Measurements from ENCODE around the gene BCR. TPM values are rescaled to one million over a fixed set of nuclear protein-coding genes. Genes with fewer than 3 reads are reported as not detected.
A peak's percentile ranks its signal among the peaks of the same experiment; 100 is the strongest.
"Not testable (repeated sequence)": the region's sequence is repeated elsewhere in the genome, so short reads cannot be mapped to it uniquely, and the experiment has no call there.

The BCR gene
- total RNA-seq, 2 experiments from 2014 or later, result 60.0 to 64.8 TPM

GRCh38 chr22:23313791-23314567 is 133.7 kb downstream of the BCR start:
- Mint-ChIP-seq H3K4me1 (ENCODE audit: low read depth) (no peaks in the 10 kb centered on the region), H3K4me3 (no peak overlapping the region)

DNA sequence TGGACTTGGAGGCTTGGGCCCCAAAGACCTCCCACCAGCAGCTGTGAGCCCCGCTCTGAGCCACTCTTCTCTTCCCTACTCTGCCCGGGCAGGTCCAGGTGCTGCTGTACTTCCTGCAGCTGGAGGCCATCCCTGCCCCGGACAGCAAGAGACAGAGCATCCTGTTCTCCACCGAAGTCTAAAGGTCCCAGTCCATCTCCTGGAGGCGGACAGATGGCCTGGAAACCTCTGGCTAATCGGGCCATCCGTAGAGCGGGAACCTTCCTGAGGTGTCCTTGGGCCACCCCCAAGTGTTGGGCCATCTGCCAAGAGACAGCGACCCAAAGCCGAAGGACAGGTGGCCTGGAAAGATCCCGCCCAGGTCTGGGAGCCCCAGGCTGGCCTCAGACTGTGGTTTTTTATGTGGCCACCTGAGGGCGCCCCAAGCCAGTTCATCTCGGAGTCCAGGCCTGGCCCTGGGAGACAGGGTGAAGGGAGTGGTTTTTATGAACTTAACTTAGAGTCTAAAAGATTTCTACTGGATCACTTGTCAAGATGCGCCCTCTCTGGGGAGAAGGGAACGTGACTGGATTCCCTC is 135.1 kb downstream of the BCR start:
- peaks cover 17% of the 10 kb centered on the region for H3K36me3 Mint-ChIP-seq (ENCODE audit: low read depth)
- TF ChIP-seq, protein P1, sequence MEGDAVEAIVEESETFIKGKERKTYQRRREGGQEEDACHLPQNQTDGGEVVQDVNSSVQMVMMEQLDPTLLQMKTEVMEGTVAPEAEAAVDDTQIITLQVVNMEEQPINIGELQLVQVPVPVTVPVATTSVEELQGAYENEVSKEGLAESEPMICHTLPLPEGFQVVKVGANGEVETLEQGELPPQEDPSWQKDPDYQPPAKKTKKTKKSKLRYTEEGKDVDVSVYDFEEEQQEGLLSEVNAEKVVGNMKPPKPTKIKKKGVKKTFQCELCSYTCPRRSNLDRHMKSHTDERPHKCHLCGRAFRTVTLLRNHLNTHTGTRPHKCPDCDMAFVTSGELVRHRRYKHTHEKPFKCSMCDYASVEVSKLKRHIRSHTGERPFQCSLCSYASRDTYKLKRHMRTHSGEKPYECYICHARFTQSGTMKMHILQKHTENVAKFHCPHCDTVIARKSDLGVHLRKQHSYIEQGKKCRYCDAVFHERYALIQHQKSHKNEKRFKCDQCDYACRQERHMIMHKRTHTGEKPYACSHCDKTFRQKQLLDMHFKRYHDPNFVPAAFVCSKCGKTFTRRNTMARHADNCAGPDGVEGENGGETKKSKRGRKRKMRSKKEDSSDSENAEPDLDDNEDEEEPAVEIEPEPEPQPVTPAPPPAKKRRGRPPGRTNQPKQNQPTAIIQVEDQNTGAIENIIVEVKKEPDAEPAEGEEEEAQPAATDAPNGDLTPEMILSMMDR (IDR thresholded peaks at IDR 0.05), result no peak
- intact Hi-C loops (cut with DNase I, micrococcal nuclease), result loop anchor here in 1 of 2 experiments (10.0 kb wide), 1 partner anchor 219 kb away; no protein-coding TSS in a partner anchor
- POLR2A ChIA-PET, result no interaction called here
- no peak overlapping the region for H3K27ac Mint-ChIP-seq
- Histone ChIP-seq H3K4me1 (ENCODE audit: insufficient read depth, low read length) (peaks cover 4% of the 10 kb centered on the region), H3K9me3 (ENCODE audit: control insufficient read depth in 1 of 2, insufficient read depth in 1 of 2, low read length in 2 of 2) (no peaks in the 10 kb centered on the region), H3K27ac (ENCODE audit: low read depth in 1 of 2, low read length in 2 of 2) (no peak overlapping the region), H3K36me3 (ENCODE audit: insufficient read depth, low read length) (peaks cover 22% of the 10 kb centered on the region), H3K27me3 (ENCODE audit: control insufficient read depth in 1 of 2, insufficient read depth in 2 of 2, low read length in 2 of 2) (no peaks in the 10 kb centered on the region), H3K4me3 (ENCODE audit: low read length) (no peak overlapping the region)
- CTCF ChIA-PET, result interaction anchor here (0.6 kb wide), 1 partner anchor 412 kb away, joined by 3 read pairs; no protein-coding TSS in a partner anchor
- H3K27me3 Mint-ChIP-seq, result no peaks in the 10 kb centered on the region
- peak in 13 of 14 experiments; percentile 19 to 67 (median 50) for DNase-seq
- H3K9me3 Mint-ChIP-seq, result no peaks in the 10 kb centered on the region
- no peak for ATAC-seq (ENCODE audit: poor library complexity)
- H3K4me1 Mint-ChIP-seq (ENCODE audit: low read depth), result no peaks in the 10 kb centered on the region
- H3K4me3 Mint-ChIP-seq, result no peak overlapping the region

More at GRCh38 chr22:23313791-23314567, 133.7 kb downstream of the BCR start:
- no peak for DNase-seq
- Mint-ChIP-seq H3K27me3 (no peaks in the 10 kb centered on the region), H3K36me3 (ENCODE audit: low read depth) (peaks cover 17% of the 10 kb centered on the region), H3K27ac (no peak overlapping the region), H3K9me3 (no peaks in the 10 kb centered on the region)
- TF ChIP-seq, protein P1 (IDR thresholded peaks at IDR 0.05), result no peak
- ChIA-PET POLR2A (no interaction called here), CTCF (interaction anchor here (1.5 kb wide), 1 partner anchor 24 kb away, joined by 3 read pairs; no protein-coding TSS in a partner anchor)
- intact Hi-C loops (cut with DNase I, micrococcal nuclease), result loop anchor here in 1 of 2 experiments (10.0 kb wide), 1 partner anchor 221 kb away; no protein-coding TSS in a partner anchor
- Histone ChIP-seq H3K27me3 (ENCODE audit: control insufficient read depth in 1 of 2, insufficient read depth in 2 of 2, low read length in 2 of 2) (no peaks in the 10 kb centered on the region), H3K36me3 (ENCODE audit: insufficient read depth, low read length) (peaks cover 22% of the 10 kb centered on the region), H3K9me3 (ENCODE audit: control insufficient read depth in 1 of 2, insufficient read depth in 1 of 2, low read length in 2 of 2) (no peaks in the 10 kb centered on the region), H3K4me1 (ENCODE audit: insufficient read depth, low read length) (peaks cover 4% of the 10 kb centered on the region), H3K4me3 (ENCODE audit: low read length) (no peak overlapping the region), H3K27ac (ENCODE audit: low read depth in 1 of 2, low read length in 2 of 2) (no peak overlapping the region)
- no peak for ATAC-seq (ENCODE audit: poor library complexity)

GRCh38 chr22:23316596-23316995 is 136.3 kb downstream of the BCR start:
- H3K4me1 ChIP-seq (ENCODE audit: insufficient read depth, low read length); H3K4me3 Mint-ChIP-seq; POLR2A ChIA-PET; H3K27ac ChIP-seq (ENCODE audit: low read depth in 1 of 2, low read length in 2 of 2); H3K9me3 ChIP-seq (ENCODE audit: control insufficient read depth in 1 of 2, insufficient read depth in 1 of 2, low read length in 2 of 2); H3K27ac Mint-ChIP-seq; CTCF ChIA-PET; DNase-seq; H3K27me3 ChIP-seq (ENCODE audit: control insufficient read depth in 1 of 2, insufficient read depth in 2 of 2, low read length in 2 of 2); H3K4me3 ChIP-seq (ENCODE audit: low read length); H3K4me1 Mint-ChIP-seq (ENCODE audit: low read depth); ATAC-seq (ENCODE audit: poor library complexity); H3K9me3 Mint-ChIP-seq; H3K27me3 Mint-ChIP-seq: not testable (repeated sequence)
- H3K36me3 Mint-ChIP-seq (ENCODE audit: low read depth), result peaks cover 17% of the 10 kb centered on the region
- peaks cover 21% of the 10 kb centered on the region for H3K36me3 ChIP-seq (ENCODE audit: insufficient read depth, low read length)
- intact Hi-C loops (cut with DNase I, micrococcal nuclease), result loop anchor here in 1 of 2 experiments (10.0 kb wide), 1 partner anchor 218 kb away; no protein-coding TSS in a partner anchor

DNA sequence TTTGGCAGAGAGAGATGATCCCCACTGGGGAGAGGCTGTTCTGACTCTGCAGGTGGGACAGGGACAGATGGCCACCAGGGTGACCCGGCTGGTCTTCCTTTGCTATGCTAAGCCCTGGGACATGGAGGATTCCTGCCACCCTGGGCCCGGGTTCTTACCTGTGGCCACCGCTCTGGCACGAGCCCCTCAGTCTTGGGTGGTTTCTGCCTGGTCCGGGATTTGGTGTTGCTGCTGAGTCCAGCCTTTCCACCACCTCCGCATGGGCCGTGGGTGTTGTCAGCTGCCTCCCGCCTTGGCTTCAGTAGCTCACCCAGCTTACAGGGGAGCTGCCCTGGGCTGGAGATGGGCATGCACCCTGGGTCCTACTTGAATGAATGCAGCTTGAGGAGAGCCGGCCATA is 138.0 kb downstream of the BCR start:
- intact Hi-C loops (cut with DNase I, micrococcal nuclease), result loop anchor here in 1 of 2 experiments (10.0 kb wide), 1 partner anchor 216 kb away; no protein-coding TSS in a partner anchor
- ATAC-seq (ENCODE audit: poor library complexity); H3K4me1 Mint-ChIP-seq (ENCODE audit: low read depth); H3K27me3 ChIP-seq (ENCODE audit: control insufficient read depth in 1 of 2, insufficient read depth in 2 of 2, low read length in 2 of 2); H3K4me3 ChIP-seq (ENCODE audit: low read length); H3K9me3 Mint-ChIP-seq; DNase-seq; H3K27me3 Mint-ChIP-seq; POLR2A ChIA-PET; H3K27ac ChIP-seq (ENCODE audit: low read depth in 1 of 2, low read length in 2 of 2); H3K9me3 ChIP-seq (ENCODE audit: control insufficient read depth in 1 of 2, insufficient read depth in 1 of 2, low read length in 2 of 2); H3K27ac Mint-ChIP-seq; CTCF ChIA-PET; H3K4me1 ChIP-seq (ENCODE audit: insufficient read depth, low read length); H3K4me3 Mint-ChIP-seq: not testable (repeated sequence)
- peaks cover 17% of the 10 kb centered on the region for H3K36me3 Mint-ChIP-seq (ENCODE audit: low read depth)
- peaks cover 16% of the 10 kb centered on the region for H3K36me3 ChIP-seq (ENCODE audit: insufficient read depth, low read length)

DNA sequence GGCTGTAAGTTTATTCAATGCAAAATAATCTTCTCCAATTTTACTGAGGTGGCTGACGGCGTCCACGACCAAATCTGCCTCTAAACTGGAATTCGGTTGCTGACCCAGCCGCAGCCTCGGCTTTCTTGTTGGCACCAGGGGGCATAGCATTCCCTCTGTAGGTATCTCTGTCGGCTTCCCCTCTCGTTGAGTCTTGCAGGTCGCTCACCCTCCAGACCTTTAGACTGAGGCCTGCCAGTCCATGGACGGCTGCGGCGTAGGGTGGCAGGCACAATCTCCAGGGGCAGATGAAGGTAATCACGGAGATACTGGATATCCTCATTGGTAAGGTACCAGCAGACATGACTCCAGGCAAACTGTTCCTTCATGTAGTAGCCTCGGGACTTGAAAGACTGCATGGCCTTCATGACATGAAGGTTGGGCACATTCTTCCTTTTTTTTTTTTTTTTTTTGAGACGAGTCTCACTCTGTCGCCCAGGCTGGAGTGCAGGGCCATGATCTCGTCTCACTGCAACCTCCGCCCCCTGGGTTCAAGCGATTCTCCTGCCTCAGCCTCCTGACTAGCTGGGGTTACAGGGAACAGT is 142.3 kb downstream of the BCR start:
- H3K4me3 ChIP-seq (ENCODE audit: low read length); CTCF ChIA-PET; H3K36me3 ChIP-seq (ENCODE audit: insufficient read depth, low read length); H3K9me3 ChIP-seq (ENCODE audit: control insufficient read depth in 1 of 2, insufficient read depth in 1 of 2, low read length in 2 of 2); H3K9me3 Mint-ChIP-seq; H3K27ac Mint-ChIP-seq; H3K36me3 Mint-ChIP-seq (ENCODE audit: low read depth); H3K4me1 Mint-ChIP-seq (ENCODE audit: low read depth); H3K27me3 ChIP-seq (ENCODE audit: control insufficient read depth in 1 of 2, insufficient read depth in 2 of 2, low read length in 2 of 2); H3K27ac ChIP-seq (ENCODE audit: low read depth in 1 of 2, low read length in 2 of 2); POLR2A ChIA-PET; H3K27me3 Mint-ChIP-seq; intact Hi-C loops (cut with DNase I, micrococcal nuclease); ATAC-seq (ENCODE audit: poor library complexity); H3K4me3 Mint-ChIP-seq; DNase-seq; H3K4me1 ChIP-seq (ENCODE audit: insufficient read depth, low read length): not testable (repeated sequence)
